ENCODE data around the gene FAM219A.

GRCh38 chr9:34430843-34431437 is 27.4 kb downstream of the FAM219A start:
- no peak for TF ChIP-seq CTCF (conservative IDR thresholded peaks at IDR 0.05 in 1 of 2, IDR thresholded peaks at IDR 0.05 in 1 of 2; ENCODE audit: low read depth in 1 of 2, low read length in 2 of 2)
- TF ChIP-seq EZH2 (IDR thresholded peaks at IDR 0.05; ENCODE audit: low read length, missing control alignments) = no peak

Data from fibroblast of lung (primary cell).